ENCODE data around the gene SH3TC2. TPM values are rescaled to one million over a fixed set of nuclear protein-coding genes. Genes with fewer than 3 reads are reported as not detected.

Gene SH3TC2
- total and polyA plus RNA-seq, 2 of the 4 experiments (the other 2 are of a cell fraction), result 3.4 to 7.9 TPM

DNA sequence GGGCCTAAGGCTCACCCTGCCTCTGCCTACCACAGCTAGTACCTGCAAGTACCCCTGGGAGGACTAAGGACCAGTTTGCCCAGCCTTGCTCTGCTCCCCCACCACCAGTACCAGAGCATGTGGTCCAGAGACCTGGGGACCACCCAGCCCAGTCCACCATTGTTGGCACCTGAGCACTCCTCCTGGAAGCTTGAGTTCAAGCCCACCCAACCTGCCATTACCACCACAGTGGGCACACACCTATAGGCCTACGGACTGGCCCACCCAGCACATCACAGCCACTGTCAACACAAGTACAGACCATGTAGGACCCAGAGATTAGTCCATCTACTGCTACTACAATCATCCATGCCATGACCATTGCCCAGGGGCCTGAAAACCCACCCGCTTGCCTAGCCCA lies 30.8 kb upstream of the SH3TC2 start:
- Histone ChIP-seq H2BK15ac (ENCODE audit: low read depth, low read length) (no peak overlapping the region), H3K27ac (ENCODE audit: insufficient read depth, low read length) (no peak overlapping the region), H3K27me3 (ENCODE audit: control insufficient read depth, insufficient read depth, low read length) (peaks cover 4% of the 10 kb centered on the region; the same call in 1 of the 2 replicates), H2BK20ac (ENCODE audit: low read depth, low read length) (no peak overlapping the region), H4K91ac (ENCODE audit: insufficient read depth, low read depth, low read length) (no peak overlapping the region), H3K4me3 (ENCODE audit: insufficient read depth, low read depth, low read length) (no peak overlapping the region), H3K9me3 (ENCODE audit: control insufficient read depth, insufficient read depth, low read length) (peaks cover 3% of the 10 kb centered on the region; the same call in 1 of the 2 replicates), H2AK9ac (replicated peaks; ENCODE audit: low read depth, low read length, poor library complexity) (no peak overlapping the region), H4K8ac (ENCODE audit: low read depth in 2 of 2, low read length in 2 of 2) (no peak overlapping the region), H2BK120ac (ENCODE audit: low read depth, low read length) (no peak overlapping the region), H3K79me1 (ENCODE audit: low read depth in 1 of 2, low read length in 2 of 2) (no peaks in the 10 kb centered on the region), H3K14ac (replicated peaks; ENCODE audit: low read depth, low read length) (no peak overlapping the region), H3K4me1 (ENCODE audit: control insufficient read depth, insufficient read depth, low read length) (no peaks in the 10 kb centered on the region), H3K18ac (ENCODE audit: low read depth, low read length) (no peak overlapping the region), H3K23ac (ENCODE audit: low read depth, low read length) (no peak overlapping the region), H3K56ac (ENCODE audit: extremely low read depth, insufficient read depth, low read length) (no peak overlapping the region), H3K4me2 (ENCODE audit: low read depth, low read length) (no peak overlapping the region), H2AFZ (replicated peaks; ENCODE audit: low read length, poor library complexity) (no peak overlapping the region), H3K9me1 (ENCODE audit: insufficient read depth, low read length) (no peaks in the 10 kb centered on the region), H3K4ac (ENCODE audit: low read depth, low read length) (no peak overlapping the region), H3K36me3 (ENCODE audit: control insufficient read depth, insufficient read depth, low read length) (no peaks in the 10 kb centered on the region), H3K9ac (ENCODE audit: low read depth, low read length) (no peak overlapping the region), H2BK5ac (ENCODE audit: low read depth, low read length, poor library complexity, severe bottlenecking) (no peak overlapping the region), H4K20me1 (ENCODE audit: insufficient read depth, low read length) (no peaks in the 10 kb centered on the region), H2AK5ac (ENCODE audit: low read depth, low read length) (no peak overlapping the region), H4K5ac (ENCODE audit: low read depth, low read length) (no peak overlapping the region)
- WGBS, 2 experiments (ENCODE audit: extremely low coverage in 2 of 2, insufficient read length in 1 of 2), result 33% methylated on average over 1 of the region's 2 CpGs; no CpG with 5 or more reads in 1 of the 2 experiments
- dilution Hi-C loops (cut with HindIII; ENCODE audit: low sequenced_read_pairs, unreplicated experiment), result no loop called here
- no TSS peak for BruUV-seq (replicated peaks)
- POLR2A ChIA-PET (ENCODE audit: unreplicated experiment), result no interaction called here
- no peak for ATAC-seq (ENCODE audit: low read depth)
- intact Hi-C loops (cut with micrococcal nuclease), result no loop called here
- DNase-seq, result no peak
- TF ChIP-seq MXI1 (IDR thresholded peaks at IDR 0.05; ENCODE audit: borderline replicate concordance, low read depth, low read length), result no peak
- TF ChIP-seq MAZ (IDR thresholded peaks at IDR 0.05; ENCODE audit: borderline replicate concordance, low read depth, low read length), result no peak
- TF ChIP-seq CEBPB (IDR thresholded peaks at IDR 0.05; ENCODE audit: low read depth, low read length), result no peak
- no peak for TF ChIP-seq BHLHE40 (IDR thresholded peaks at IDR 0.05; ENCODE audit: low read depth, low read length)
- TF ChIP-seq RCOR1 (IDR thresholded peaks at IDR 0.05; ENCODE audit: insufficient replicate concordance, low read length), result no peak
- TF ChIP-seq, protein P1, sequence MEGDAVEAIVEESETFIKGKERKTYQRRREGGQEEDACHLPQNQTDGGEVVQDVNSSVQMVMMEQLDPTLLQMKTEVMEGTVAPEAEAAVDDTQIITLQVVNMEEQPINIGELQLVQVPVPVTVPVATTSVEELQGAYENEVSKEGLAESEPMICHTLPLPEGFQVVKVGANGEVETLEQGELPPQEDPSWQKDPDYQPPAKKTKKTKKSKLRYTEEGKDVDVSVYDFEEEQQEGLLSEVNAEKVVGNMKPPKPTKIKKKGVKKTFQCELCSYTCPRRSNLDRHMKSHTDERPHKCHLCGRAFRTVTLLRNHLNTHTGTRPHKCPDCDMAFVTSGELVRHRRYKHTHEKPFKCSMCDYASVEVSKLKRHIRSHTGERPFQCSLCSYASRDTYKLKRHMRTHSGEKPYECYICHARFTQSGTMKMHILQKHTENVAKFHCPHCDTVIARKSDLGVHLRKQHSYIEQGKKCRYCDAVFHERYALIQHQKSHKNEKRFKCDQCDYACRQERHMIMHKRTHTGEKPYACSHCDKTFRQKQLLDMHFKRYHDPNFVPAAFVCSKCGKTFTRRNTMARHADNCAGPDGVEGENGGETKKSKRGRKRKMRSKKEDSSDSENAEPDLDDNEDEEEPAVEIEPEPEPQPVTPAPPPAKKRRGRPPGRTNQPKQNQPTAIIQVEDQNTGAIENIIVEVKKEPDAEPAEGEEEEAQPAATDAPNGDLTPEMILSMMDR (conservative IDR thresholded peaks at IDR 0.05; ENCODE audit: low read depth, low read length), result no peak
- TF ChIP-seq FOS (IDR thresholded peaks at IDR 0.05; ENCODE audit: low read depth, low read length), result no peak
- no peak for TF ChIP-seq RFX5 (IDR thresholded peaks at IDR 0.05; ENCODE audit: low read depth, low read length)
- TF ChIP-seq NFE2L2 (IDR thresholded peaks at IDR 0.05; ENCODE audit: low read depth, low read length), result no peak
- CTCF ChIA-PET, result no interaction called here
- in situ Hi-C loops (cut with MboI; ENCODE audit: low sequenced_read_pairs), result no loop called here

Measured in IMR-90 (cell line).